Cortex of kidney (tissue), 1 donor: ENCODE data around the gene LTBP1.

Experiments
- DNase-seq: peaks from one replicate; lab custom pipeline; 2025; lab: John Stamatoyannopoulos, UW

LTBP1 gene

GRCh38 chr2:33077311-33077710 lies 130.6 kb downstream of the LTBP1 start:
- no peak for DNase-seq

GRCh38 chr2:33077844-33078243 lies 131.1 kb downstream of the LTBP1 start:
- no peak for DNase-seq

GRCh38 chr2:33081691-33082090 lies 134.9 kb downstream of the LTBP1 start:
- no peak for DNase-seq

- DNase-seq: no peak
Observed at GRCh38 chr2:33083699-33084387, 137.1 kb downstream of the LTBP1 start.

- no peak for DNase-seq
Observed at GRCh38 chr2:33084433-33084832, 137.7 kb downstream of the LTBP1 start.

- no peak for DNase-seq
Observed at GRCh38 chr2:33085646-33086045, 138.9 kb downstream of the LTBP1 start.

GRCh38 chr2:33086400-33087015 lies 139.8 kb downstream of the LTBP1 start:
- no peak for DNase-seq

- DNase-seq: no peak
Observed at GRCh38 chr2:33090553-33091134, 143.9 kb downstream of the LTBP1 start.

GRCh38 chr2:33091541-33092123 lies 144.9 kb downstream of the LTBP1 start:
- no peak for DNase-seq

- DNase-seq: no peak
Observed at GRCh38 chr2:33093283-33093993, 146.7 kb downstream of the LTBP1 start.

GRCh38 chr2:33094303-33094702 lies 147.6 kb downstream of the LTBP1 start:
- DNase-seq: no peak

GRCh38 chr2:33099989-33100388 lies 153.2 kb downstream of the LTBP1 start:
- no peak for DNase-seq

GRCh38 chr2:33100921-33101320 lies 154.2 kb downstream of the LTBP1 start:
- DNase-seq: no peak

GRCh38 chr2:33104052-33104623 lies 157.4 kb downstream of the LTBP1 start:
- no peak for DNase-seq

GRCh38 chr2:33104726-33105125 lies 158.0 kb downstream of the LTBP1 start:
- no peak for DNase-seq

GRCh38 chr2:33106115-33106514 lies 159.4 kb downstream of the LTBP1 start:
- DNase-seq: no peak

GRCh38 chr2:33107690-33108482 lies 161.1 kb downstream of the LTBP1 start:
- DNase-seq: no peak

GRCh38 chr2:33108483-33109443 lies 162.0 kb downstream of the LTBP1 start:
- DNase-seq: no peak

GRCh38 chr2:33110461-33110860 lies 163.7 kb downstream of the LTBP1 start:
- DNase-seq: no peak

- DNase-seq: no peak
Observed at GRCh38 chr2:33111002-33111446, 164.3 kb downstream of the LTBP1 start.
